A549 (cell line): Measurements from ENCODE around the gene MYO1D. TPM values are rescaled to one million over a fixed set of nuclear protein-coding genes. Genes with fewer than 3 reads are reported as not detected.

ENCODE experiments used
- ATAC-seq, 2 experiments: fragments of 200-7000 bp in 1 of 2; fragments of >200 bp in 1 of 2; cut with Nextera tagmentation in 1 of 2; cut with Tn5 transposase in 1 of 2; 3 replicates each; pipeline versions ENCODE4 v1.8.0 to v1.9.1; 2018 to 2020; ENCODE audit warnings: mild to moderate bottlenecking in 1 of 2, moderate library complexity in 1 of 2
- CTCF ChIA-PET: fragments of 300-600 bp; sonication (Branson Sonifier 250); formaldehyde crosslinking; extraction: SDS; loops from one replicate; lab custom pipeline; 2021; ENCODE audit warnings: antibody characterized with exemption, inconsistent platforms; lab: Yijun Ruan, JAX
- POLR2A ChIA-PET: fragments of 350-600 bp; formaldehyde crosslinking; extraction: SDS; loops from one replicate; lab custom pipeline; 2021; ENCODE audit warnings: antibody characterized with exemption, inconsistent platforms; lab: Yijun Ruan, JAX
- DNase-seq, 2 experiments: peaks; one replicate each; pipeline versions ENCODE4 v3.0.0 to v3.0.0-alpha.2; 2011 to 2016; ENCODE audit warnings: low read depth in 1 of 2, low spot score in 1 of 2
- FAIRE-seq: peaks from 2 replicates; lab custom pipeline; 2011; peaks lifted over from hg19 to GRCh38; lab: Jason Lieb, UNC
- H3K27ac ChIP-seq, 2 experiments: fragments of >200 bp; sonication (Bioruptor Twin); formaldehyde crosslinking; 3 replicates each; pipeline ENCODE4 v1.5.1; 2016 to 2017
- H3K4me1 ChIP-seq: fragments of >200 bp; sonication (Bioruptor Twin); formaldehyde crosslinking; 3 replicates; pipeline ENCODE4 v1.6.1; 2016
- H3K4me2 ChIP-seq: fragments of >200 bp; sonication (Bioruptor Twin); formaldehyde crosslinking; 3 replicates; pipeline ENCODE4 v1.6.1; 2016
- H3K4me3 ChIP-seq: fragments of >200 bp; sonication (Bioruptor Twin); formaldehyde crosslinking; 3 replicates; pipeline ENCODE4 v1.5.1; 2016
- H3K9me3 ChIP-seq: fragments of >200 bp; sonication (Bioruptor Twin); formaldehyde crosslinking; 3 replicates; pipeline ENCODE4 v1.6.1; 2016
- CBX2 ChIP-seq: fragments of 200-600 bp; sonication (generic); IDR thresholded peaks from 2 replicates; pipeline ENCODE4 v1.6.1; 2016; ENCODE audit warnings: low read depth, mild to moderate bottlenecking, borderline replicate concordance
- CEBPB ChIP-seq, 2 experiments: fragments of >200 bp in 1 of 2; sonication (Bioruptor Twin) in 1 of 2; formaldehyde crosslinking in 1 of 2; IDR thresholded peaks; 2 replicates each; pipeline ENCODE4 v1.6.1; 2012 to 2016
- CHD2 ChIP-seq: fragments of 150-350 bp; IDR thresholded peaks from 2 replicates; pipeline ENCODE4 v1.6.1; 2014; ENCODE audit warnings: low read length; ENCODE audit not compliant: partially characterized antibody
- CTCF ChIP-seq: fragments of >200 bp; sonication (Bioruptor Twin); formaldehyde crosslinking; IDR thresholded peaks from 3 replicates; pipeline ENCODE4 v1.5.1; 2016
- ELK1 ChIP-seq: fragments of 150-350 bp; IDR thresholded peaks from 2 replicates; pipeline ENCODE4 v1.6.1; 2014; ENCODE audit warnings: low read depth, mild to moderate bottlenecking, low read length
- ESRRA ChIP-seq: fragments of 150-350 bp; IDR thresholded peaks from 2 replicates; pipeline ENCODE4 v1.6.1; 2014; ENCODE audit warnings: mild to moderate bottlenecking, low read length, borderline replicate concordance
- GATA3 ChIP-seq: IDR thresholded peaks from 2 replicates; pipeline ENCODE4 v1.6.1; 2012; ENCODE audit warnings: borderline replicate concordance
- HDAC2 ChIP-seq: fragments of 200-600 bp; sonication (generic); IDR thresholded peaks from 2 replicates; pipeline ENCODE4 v1.6.1; 2016
- HEYL ChIP-seq: fragments of 250-450 bp; sonication (Bioruptor Pico); IDR thresholded peaks from 2 replicates; pipeline ENCODE4 v1.8.0; 2021; ENCODE audit warnings: mild to moderate bottlenecking, moderate library complexity
- HOXA7 ChIP-seq: fragments of 250-450 bp; sonication (Bioruptor Pico); IDR thresholded peaks from 2 replicates; pipeline ENCODE4 v1.5.0; 2020; ENCODE audit warnings: mild to moderate bottlenecking, moderate library complexity
- JUNB ChIP-seq: fragments of >200 bp; sonication (Bioruptor Twin); formaldehyde crosslinking; IDR thresholded peaks from 2 replicates; pipeline ENCODE4 v1.6.1; 2016
- NR3C1 ChIP-seq: fragments of >200 bp; sonication (Bioruptor Twin); formaldehyde crosslinking; IDR thresholded peaks from 3 replicates; pipeline ENCODE4 v1.6.1; 2017
- PBX3 ChIP-seq: IDR thresholded peaks from 2 replicates; pipeline ENCODE4 v1.6.1; 2012
- POLR2AphosphoS2 ChIP-seq: conservative IDR thresholded peaks from 2 replicates; pipeline ENCODE4 v1.6.1; 2012; ENCODE audit warnings: low read length, improper control_type of control experiment, inconsistent platforms
- RAD21 ChIP-seq, 2 experiments: fragments of >200 bp in 1 of 2; sonication (Bioruptor Twin) in 1 of 2; formaldehyde crosslinking in 1 of 2; IDR thresholded peaks in 1 of 2; conservative IDR thresholded peaks in 1 of 2; 2 replicates in 1 of 2; 3 replicates in 1 of 2; pipeline ENCODE4 v1.6.1; 2012 to 2018; ENCODE audit warnings: inconsistent platforms in 1 of 2
- RARB ChIP-seq: fragments of 250-450 bp; sonication (Bioruptor Pico); IDR thresholded peaks from 2 replicates; pipeline ENCODE4 v1.8.0; 2021; ENCODE audit warnings: mild to moderate bottlenecking, moderate library complexity
- RFX5 ChIP-seq: fragments of 450-650 bp; IDR thresholded peaks from 2 replicates; pipeline ENCODE4 v1.7.1; 2014; ENCODE audit warnings: antibody characterized with exemption, mild to moderate bottlenecking, moderate library complexity
- SREBF2 ChIP-seq: fragments of 450-650 bp; IDR thresholded peaks from 2 replicates; pipeline ENCODE4 v1.6.1; 2014; ENCODE audit warnings: mild to moderate bottlenecking, moderate library complexity
- USF2 ChIP-seq: fragments of 450-650 bp; IDR thresholded peaks from 2 replicates; pipeline ENCODE4 v1.6.1; 2014; ENCODE audit warnings: antibody characterized with exemption
- WGBS: methylation state at CpG from one replicate; pipeline ENCODE4 v1.1.6; 2017; ENCODE audit errors: missing lambda C conversion rate; 5-methylcytosine and 5-hydroxymethylcytosine counted together
- polyA plus RNA-seq, 4 experiments: library from polyadenylated mRNA; depleted of rRNA in 3 of 4; stranded (reverse); fragments of >200 nt; fragmentation: RNase III in 1 of 4; extraction: RNeasy Plus Mini Kit Qiagen cat#74134 plus additional on column Dnase treatment in 1 of 4; gene quantifications; 2 replicates in 3 of 4; 3 replicates in 1 of 4; pipeline ENCODE4 v1.2.3, GENCODE V29; 2011 to 2017
- TF ChIP-seq, protein P1 (sequence below): fragments of 200-600 bp; sonication (generic); IDR thresholded peaks from 2 replicates; pipeline ENCODE4 v1.6.1; 2016; ENCODE audit warnings: antibody characterized with exemption, mild to moderate bottlenecking, moderate library complexity

Gene MYO1D
- polyA plus RNA-seq, 2 of the 4 experiments (the other 2 are of a cell fraction): 2.8 to 4.2 TPM

DNA sequence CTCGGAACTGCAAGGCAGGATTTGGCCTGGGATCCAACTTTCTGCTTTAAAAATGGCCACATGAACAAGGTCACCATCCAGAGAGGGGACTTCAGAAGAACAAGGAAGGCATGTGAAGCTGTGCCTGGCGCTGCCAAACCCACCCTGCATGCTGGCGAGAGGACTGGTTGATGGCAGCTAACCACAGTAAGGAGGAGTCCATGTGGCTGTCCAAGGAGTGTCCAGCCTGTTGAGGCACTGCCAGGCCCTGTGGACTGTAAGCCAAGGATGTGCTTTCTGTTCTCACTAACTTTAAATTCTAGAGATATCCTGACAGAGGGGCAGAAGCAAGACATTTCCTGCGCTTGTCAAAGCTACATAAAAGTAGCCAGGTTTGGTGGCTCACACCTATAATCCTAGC, 349.8 kb downstream of the MYO1D start:
- Histone ChIP-seq H3K27ac (no peak overlapping the region), H3K4me3 (no peak overlapping the region), H3K4me1 (no peaks in the 10 kb centered on the region)
- WGBS: 64% methylated on average over 4 of the region's 4 CpGs
- ChIA-PET POLR2A (no interaction called here), CTCF (interaction anchor here (1.1 to 2.1 kb wide), 3 partner anchors 11 to 197 kb away, joined by 3 to 4 read pairs (median 4); no protein-coding TSS in a partner anchor)
- FAIRE-seq: no peak
- TF ChIP-seq POLR2AphosphoS2: no peak
- no peak for TF ChIP-seq CHD2
- no peak for TF ChIP-seq CEBPB (IDR thresholded peaks at IDR 0.05)
- TF ChIP-seq, protein P1, sequence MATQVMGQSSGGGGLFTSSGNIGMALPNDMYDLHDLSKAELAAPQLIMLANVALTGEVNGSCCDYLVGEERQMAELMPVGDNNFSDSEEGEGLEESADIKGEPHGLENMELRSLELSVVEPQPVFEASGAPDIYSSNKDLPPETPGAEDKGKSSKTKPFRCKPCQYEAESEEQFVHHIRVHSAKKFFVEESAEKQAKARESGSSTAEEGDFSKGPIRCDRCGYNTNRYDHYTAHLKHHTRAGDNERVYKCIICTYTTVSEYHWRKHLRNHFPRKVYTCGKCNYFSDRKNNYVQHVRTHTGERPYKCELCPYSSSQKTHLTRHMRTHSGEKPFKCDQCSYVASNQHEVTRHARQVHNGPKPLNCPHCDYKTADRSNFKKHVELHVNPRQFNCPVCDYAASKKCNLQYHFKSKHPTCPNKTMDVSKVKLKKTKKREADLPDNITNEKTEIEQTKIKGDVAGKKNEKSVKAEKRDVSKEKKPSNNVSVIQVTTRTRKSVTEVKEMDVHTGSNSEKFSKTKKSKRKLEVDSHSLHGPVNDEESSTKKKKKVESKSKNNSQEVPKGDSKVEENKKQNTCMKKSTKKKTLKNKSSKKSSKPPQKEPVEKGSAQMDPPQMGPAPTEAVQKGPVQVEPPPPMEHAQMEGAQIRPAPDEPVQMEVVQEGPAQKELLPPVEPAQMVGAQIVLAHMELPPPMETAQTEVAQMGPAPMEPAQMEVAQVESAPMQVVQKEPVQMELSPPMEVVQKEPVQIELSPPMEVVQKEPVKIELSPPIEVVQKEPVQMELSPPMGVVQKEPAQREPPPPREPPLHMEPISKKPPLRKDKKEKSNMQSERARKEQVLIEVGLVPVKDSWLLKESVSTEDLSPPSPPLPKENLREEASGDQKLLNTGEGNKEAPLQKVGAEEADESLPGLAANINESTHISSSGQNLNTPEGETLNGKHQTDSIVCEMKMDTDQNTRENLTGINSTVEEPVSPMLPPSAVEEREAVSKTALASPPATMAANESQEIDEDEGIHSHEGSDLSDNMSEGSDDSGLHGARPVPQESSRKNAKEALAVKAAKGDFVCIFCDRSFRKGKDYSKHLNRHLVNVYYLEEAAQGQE: no peak
- TF ChIP-seq RFX5: no peak
- TF ChIP-seq RAD21 (conservative IDR thresholded peaks at IDR 0.05 in 1 of 2, IDR thresholded peaks at IDR 0.05 in 1 of 2): no peak
- no peak for TF ChIP-seq PBX3
- no peak for TF ChIP-seq USF2
- TF ChIP-seq GATA3: no peak
- TF ChIP-seq ELK1: no peak
- no peak for TF ChIP-seq ESRRA
- no peak for TF ChIP-seq HOXA7 (CRISPR knock-in tag)
- no peak for TF ChIP-seq CBX2
- no peak for TF ChIP-seq HEYL (CRISPR knock-in tag)
- no peak for TF ChIP-seq CTCF
- TF ChIP-seq RARB: no peak
- TF ChIP-seq HDAC2: no peak
- TF ChIP-seq JUNB: no peak
- TF ChIP-seq SREBF2: no peak
- no peak for TF ChIP-seq NR3C1
- TF ChIP-seq, all 56 proteins: peak for 0
- no peaks in the 10 kb centered on the region for H3K9me3 ChIP-seq
- ATAC-seq (no peak), DNase-seq (no peak)
- H3K4me2 ChIP-seq: no peak overlapping the region
